ENCODE data around the gene RASGRP2.

DNA sequence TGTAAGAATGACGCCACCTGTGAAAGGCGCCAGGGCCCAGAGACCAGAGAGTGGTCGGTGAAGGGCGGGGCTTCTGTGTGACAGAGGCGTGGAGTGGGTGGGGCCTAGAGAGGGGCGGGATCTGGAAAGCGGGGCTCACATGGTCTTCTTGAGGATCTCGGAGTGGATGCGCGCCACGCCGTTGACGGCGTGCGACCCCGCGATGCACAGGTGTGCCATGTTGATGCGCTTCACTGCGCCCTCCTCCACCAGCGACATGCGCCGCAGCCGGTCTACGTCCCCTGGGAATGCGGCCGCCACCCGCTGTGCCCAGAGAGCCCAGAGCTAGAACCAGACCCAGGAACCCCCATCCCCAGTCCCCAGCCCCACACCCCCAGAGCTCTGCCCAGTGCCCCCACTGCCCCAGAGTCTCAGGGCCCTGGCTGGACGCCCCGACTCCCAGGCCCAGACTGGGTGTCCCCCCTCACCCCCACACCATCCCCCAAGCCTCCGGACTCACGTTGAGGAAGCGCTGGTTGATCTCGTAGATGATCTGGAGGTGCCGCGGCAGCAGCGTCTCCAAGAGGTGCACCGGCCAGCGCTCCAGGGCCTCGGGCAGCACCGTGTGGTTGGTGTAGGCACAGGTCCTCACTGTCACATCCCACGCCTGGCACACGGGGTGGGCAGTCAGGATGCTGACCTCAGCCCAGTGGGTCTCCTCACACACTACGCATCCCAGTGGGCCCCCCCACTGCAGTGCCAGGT is 9.6 kb upstream of the RASGRP2 start:
- no peak for TF ChIP-seq POLR2A (IDR thresholded peaks at IDR 0.05)
- TF ChIP-seq, protein P1, sequence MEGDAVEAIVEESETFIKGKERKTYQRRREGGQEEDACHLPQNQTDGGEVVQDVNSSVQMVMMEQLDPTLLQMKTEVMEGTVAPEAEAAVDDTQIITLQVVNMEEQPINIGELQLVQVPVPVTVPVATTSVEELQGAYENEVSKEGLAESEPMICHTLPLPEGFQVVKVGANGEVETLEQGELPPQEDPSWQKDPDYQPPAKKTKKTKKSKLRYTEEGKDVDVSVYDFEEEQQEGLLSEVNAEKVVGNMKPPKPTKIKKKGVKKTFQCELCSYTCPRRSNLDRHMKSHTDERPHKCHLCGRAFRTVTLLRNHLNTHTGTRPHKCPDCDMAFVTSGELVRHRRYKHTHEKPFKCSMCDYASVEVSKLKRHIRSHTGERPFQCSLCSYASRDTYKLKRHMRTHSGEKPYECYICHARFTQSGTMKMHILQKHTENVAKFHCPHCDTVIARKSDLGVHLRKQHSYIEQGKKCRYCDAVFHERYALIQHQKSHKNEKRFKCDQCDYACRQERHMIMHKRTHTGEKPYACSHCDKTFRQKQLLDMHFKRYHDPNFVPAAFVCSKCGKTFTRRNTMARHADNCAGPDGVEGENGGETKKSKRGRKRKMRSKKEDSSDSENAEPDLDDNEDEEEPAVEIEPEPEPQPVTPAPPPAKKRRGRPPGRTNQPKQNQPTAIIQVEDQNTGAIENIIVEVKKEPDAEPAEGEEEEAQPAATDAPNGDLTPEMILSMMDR (IDR thresholded peaks at IDR 0.05) = no peak
